Activated naive CD8-positive, alpha-beta T cell treated with anti-CD3 and anti-CD28 coated beads, Interleukin-2, amount 50 U/mL, for 16 hours (primary cell): Measurements from ENCODE around the gene DPP4.

Source experiments
- DNase-seq: peaks from one replicate; pipeline ENCODE4 v3.0.0-alpha.2; 2020; ENCODE audit warnings: low read depth, low spot score

The DPP4 gene

GRCh38 chr2:162085090-162085891, 11.3 kb upstream of the DPP4 start:
- no peak for DNase-seq

- no peak for DNase-seq
Measured at GRCh38 chr2:162084536-162084935, 10.5 kb upstream of the DPP4 start.

- no peak for DNase-seq
Measured at GRCh38 chr2:162082681-162083080, 8.7 kb upstream of the DPP4 start.

GRCh38 chr2:162082036-162082435, 8.0 kb upstream of the DPP4 start:
- no peak for DNase-seq

GRCh38 chr2:162079514-162079913, 5.5 kb upstream of the DPP4 start:
- no peak for DNase-seq

- DNase-seq, result no peak
Measured at GRCh38 chr2:162075689-162076132, 1.7 kb upstream of the DPP4 start.

- DNase-seq, result no peak
Measured at GRCh38 chr2:162074928-162075688, 1.1 kb upstream of the DPP4 start.

- no peak for DNase-seq
Measured at GRCh38 chr2:162074632-162074895, 549 bp upstream of the DPP4 start.

- DNase-seq, result no peak
Measured at GRCh38 chr2:162072976-162073887, 783 bp downstream of the DPP4 start.

- DNase-seq, result no peak
Measured at GRCh38 chr2:162072181-162072702, 1.8 kb downstream of the DPP4 start.

GRCh38 chr2:162071001-162071400, 3.0 kb downstream of the DPP4 start:
- DNase-seq, result no peak

- DNase-seq, result no peak
Measured at GRCh38 chr2:162070228-162070936, 3.6 kb downstream of the DPP4 start.

- DNase-seq, result no peak
Measured at GRCh38 chr2:162069267-162069903, 4.6 kb downstream of the DPP4 start.

- no peak for DNase-seq
Measured at GRCh38 chr2:162067596-162067995, 6.4 kb downstream of the DPP4 start.

GRCh38 chr2:162065767-162066166, 8.2 kb downstream of the DPP4 start:
- no peak for DNase-seq

GRCh38 chr2:162063899-162064298, 10.1 kb downstream of the DPP4 start:
- DNase-seq, result no peak

- DNase-seq, result no peak
Measured at GRCh38 chr2:162063281-162063680, 10.7 kb downstream of the DPP4 start.

GRCh38 chr2:162062559-162062958, 11.5 kb downstream of the DPP4 start:
- DNase-seq, result no peak

GRCh38 chr2:162061021-162061420, 13.0 kb downstream of the DPP4 start:
- DNase-seq, result no peak

- DNase-seq, result no peak
Measured at GRCh38 chr2:162060532-162060931, 13.5 kb downstream of the DPP4 start.
